UCSD-AML1 (cell line): ENCODE data around the gene COLEC11.

Experiments
- DNase-seq: peaks from one replicate; lab custom pipeline; 2025; ENCODE audit not compliant: unreplicated experiment; lab: John Stamatoyannopoulos, UW

COLEC11 gene

DNA sequence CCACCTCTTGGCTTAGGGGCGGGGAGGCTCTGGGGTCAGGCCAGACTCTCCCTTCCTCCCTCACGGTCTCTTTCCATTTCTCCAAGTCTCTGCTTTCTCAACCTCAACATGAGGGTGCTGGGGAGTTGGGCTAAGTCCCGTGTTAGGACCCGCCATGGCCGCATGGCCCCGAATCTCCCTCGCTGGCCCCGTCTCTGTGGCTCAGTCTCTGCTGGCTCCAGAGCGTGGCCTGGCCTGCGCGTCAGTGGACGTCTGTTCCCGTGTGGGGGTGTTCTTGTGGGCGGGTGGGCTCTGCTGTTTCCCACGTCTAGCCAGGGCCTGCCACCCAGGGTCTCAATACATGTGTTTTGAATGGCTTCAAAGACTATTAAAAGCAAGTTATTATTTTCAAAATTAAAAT, 75.5 kb downstream of the COLEC11 start:
- no peak for DNase-seq

DNA sequence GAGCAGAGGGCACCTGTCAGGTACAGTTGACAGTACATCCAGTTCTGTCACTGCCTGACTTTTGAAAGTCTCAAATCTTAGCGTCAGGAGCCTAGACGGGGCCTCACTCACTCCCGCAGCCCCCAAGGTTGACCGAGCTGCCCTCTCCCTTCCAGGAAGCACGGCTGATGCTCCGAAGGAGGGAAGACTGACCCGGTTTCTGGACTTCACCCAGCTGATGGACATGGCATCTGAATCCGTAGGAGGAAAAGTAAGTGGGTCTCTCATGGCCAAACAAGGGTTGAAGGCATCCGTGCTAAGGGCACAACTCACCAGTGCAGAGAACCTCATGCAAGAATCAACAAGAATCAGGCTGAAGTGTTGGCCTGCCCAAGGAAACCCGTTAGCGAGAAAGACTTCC, 76.0 kb downstream of the COLEC11 start:
- no peak for DNase-seq

- no peak for DNase-seq
Observed at GRCh38 chr2:3672861-3673678, 78.2 kb downstream of the COLEC11 start.

DNA sequence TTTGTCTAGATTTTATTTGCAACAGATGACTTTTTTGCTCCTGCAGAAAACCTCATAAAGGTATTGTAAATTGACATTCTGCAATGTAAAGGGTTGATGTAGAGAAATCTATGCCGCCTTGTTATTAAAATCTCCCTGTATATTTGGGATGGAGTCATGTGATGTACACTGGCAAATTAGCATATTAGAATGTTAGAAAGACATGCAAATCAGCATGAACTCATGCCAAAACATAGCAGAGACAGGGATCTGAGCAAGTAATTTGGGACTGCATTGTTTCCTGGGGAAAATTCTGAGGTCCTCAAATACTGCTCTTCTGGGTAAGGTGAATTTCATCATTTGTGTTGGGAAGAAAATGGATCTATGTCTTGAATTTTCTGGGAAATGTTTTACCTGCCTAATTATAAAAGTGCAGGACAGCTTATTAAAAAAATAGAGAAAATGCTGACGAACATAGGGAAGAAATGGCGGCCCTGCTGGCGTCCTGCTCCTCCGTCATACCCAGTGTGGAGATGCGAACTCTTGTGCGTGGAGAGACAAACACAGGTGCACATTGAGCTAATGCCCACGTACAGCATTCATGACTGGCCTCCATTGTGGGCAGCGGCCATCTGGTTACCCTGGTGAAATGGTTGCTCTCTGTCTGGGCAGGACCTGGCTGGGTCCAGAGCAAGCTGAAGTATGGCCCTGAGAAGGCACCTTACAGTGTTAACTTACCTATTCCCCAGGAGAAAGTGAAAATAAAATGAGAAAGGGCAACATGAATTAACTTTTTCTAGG, 79.3 kb downstream of the COLEC11 start:
- DNase-seq = no peak

- DNase-seq = no peak
Observed at GRCh38 chr2:3675687-3676086, 80.8 kb downstream of the COLEC11 start.

GRCh38 chr2:3677436-3677835, 82.5 kb downstream of the COLEC11 start:
- no peak for DNase-seq

DNA sequence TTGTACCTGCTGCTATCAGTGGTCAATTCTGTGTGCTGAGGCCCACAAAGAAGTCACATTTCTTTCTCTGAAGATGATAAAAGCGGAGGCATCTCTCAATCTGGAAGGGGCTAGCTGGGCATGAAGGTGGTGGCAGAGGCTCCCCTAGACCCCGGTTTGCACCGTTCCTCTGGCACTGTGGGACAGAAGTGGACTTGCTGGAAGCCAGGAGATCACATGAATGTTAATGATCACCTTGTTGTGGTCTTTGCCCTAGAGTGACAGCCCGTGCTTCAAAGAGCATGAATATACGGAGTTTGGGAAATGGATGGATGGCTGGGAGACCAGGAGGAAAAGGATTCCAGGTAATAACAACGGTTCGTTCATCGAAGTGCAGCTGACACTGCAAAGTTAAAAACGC, 83.3 kb downstream of the COLEC11 start:
- DNase-seq = no peak

DNA sequence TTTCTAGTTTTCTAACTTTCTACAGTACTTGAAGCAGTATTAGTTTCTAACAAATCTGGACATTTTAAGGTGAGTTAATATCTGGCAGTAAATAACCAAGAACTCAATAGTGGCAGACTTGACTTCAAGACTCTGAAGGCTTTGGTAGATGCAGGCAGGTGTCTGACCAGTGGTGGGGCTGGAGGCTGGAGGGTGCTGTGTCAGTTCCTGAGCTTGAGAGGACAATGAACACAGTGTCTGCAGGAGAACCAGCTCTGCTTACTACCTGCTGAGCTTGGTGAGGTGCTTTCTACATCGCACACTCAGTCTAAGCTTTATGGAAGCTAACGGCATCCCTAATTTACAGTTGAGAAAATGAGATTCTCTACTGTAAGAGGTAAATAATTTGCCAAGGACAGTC, 84.3 kb downstream of the COLEC11 start:
- no peak for DNase-seq

DNA sequence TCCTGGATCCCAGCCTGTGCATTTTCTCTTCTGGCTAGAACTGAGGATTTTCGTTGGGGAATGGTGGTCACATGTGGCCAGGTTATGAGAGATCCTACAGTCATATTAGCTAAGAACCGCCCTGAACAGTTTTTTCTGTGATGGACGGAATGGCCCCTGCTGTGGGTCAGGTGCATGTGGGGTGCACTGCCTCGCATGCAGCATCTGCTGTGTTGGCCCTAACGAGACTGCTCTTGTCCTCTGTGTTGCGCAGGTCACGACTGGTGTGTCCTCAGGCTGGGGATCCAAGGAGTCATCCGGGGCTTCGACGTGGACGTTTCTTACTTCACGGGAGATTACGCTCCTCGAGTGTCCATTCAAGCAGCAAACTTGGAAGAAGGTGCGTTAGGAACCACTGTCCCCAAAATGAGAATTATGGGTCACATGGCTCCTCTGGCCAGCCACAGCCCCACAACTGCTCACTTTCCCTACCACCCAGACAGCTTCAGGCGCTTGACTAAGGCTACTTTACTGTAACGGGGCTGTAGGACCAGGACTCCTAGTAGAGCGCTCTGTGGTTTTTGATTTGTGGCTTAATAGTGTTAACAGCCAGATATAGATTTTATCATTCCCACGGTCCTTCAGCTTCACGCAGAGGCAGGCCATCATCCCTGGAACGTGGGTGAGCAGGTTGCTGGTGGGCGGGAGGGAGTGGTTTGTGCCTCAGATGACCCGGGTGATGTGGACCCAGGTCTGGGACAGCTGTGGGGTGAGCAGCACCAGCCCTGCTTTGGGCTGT, 84.9 kb downstream of the COLEC11 start:
- DNase-seq = no peak

- no peak for DNase-seq
Observed at GRCh38 chr2:3680548-3681345, 85.8 kb downstream of the COLEC11 start.

GRCh38 chr2:3681625-3682024, 86.7 kb downstream of the COLEC11 start:
- DNase-seq = no peak

GRCh38 chr2:3682811-3683210, 87.9 kb downstream of the COLEC11 start:
- no peak for DNase-seq

- no peak for DNase-seq
Observed at GRCh38 chr2:3683748-3684454, 89.0 kb downstream of the COLEC11 start.

GRCh38 chr2:3689998-3690748, 95.3 kb downstream of the COLEC11 start:
- DNase-seq = no peak

GRCh38 chr2:3692375-3692774, 97.5 kb downstream of the COLEC11 start:
- no peak for DNase-seq
